NT2/D1 (cell line): ENCODE measurements around the gene TTC3.
A peak's percentile ranks its signal among the peaks of the same experiment; 100 is the strongest.

ENCODE experiments used
- DNase-seq: peaks from one replicate; pipeline ENCODE4 v3.0.0-alpha.2; 2011; ENCODE audit warnings: low read depth, low spot score
- H3K27me3 ChIP-seq: 2 replicates; pipeline ENCODE4 v1.6.0; 2011; ENCODE audit warnings: mild to moderate bottlenecking; ENCODE audit not compliant: insufficient read length, insufficient read depth
- H3K36me3 ChIP-seq: 2 replicates; pipeline ENCODE4 v1.6.1; 2011; ENCODE audit warnings: mild to moderate bottlenecking, low read length, mixed read lengths; ENCODE audit not compliant: insufficient read depth, insufficient read length
- H3K4me1 ChIP-seq: 2 replicates; pipeline ENCODE4 v1.5.1; 2011; ENCODE audit not compliant: insufficient read depth, insufficient read length
- H3K4me3 ChIP-seq: 2 replicates; pipeline ENCODE4 v1.5.1; 2011; ENCODE audit warnings: low read depth; ENCODE audit not compliant: insufficient read length
- H3K9ac ChIP-seq: 2 replicates; pipeline ENCODE4 v1.6.0; 2011; ENCODE audit warnings: low read depth; ENCODE audit not compliant: insufficient read length
- H3K9me3 ChIP-seq: 2 replicates; pipeline ENCODE4 v1.5.1; 2011; ENCODE audit warnings: mild to moderate bottlenecking, low read length; ENCODE audit not compliant: insufficient read depth
- SUZ12 ChIP-seq: IDR thresholded peaks from 2 replicates; pipeline ENCODE4 v1.6.1; 2011; ENCODE audit not compliant: insufficient read length, insufficient read depth; ENCODE audit errors: extremely low read depth
- YY1 ChIP-seq: IDR thresholded peaks from 2 replicates; pipeline ENCODE4 v1.6.1; 2011; ENCODE audit not compliant: insufficient read length, insufficient read depth
- ZNF274 ChIP-seq: IDR thresholded peaks from 2 replicates; pipeline ENCODE4 v1.6.1; 2011; ENCODE audit warnings: mild to moderate bottlenecking, low read depth, low read length

TTC3 gene

GRCh38 chr21:37184784-37185593 is 111.9 kb downstream of the TTC3 start:
- Histone ChIP-seq H3K27me3 (no peaks in the 10 kb centered on the region), H3K9ac (no peak overlapping the region), H3K4me3 (no peak overlapping the region), H3K4me1 (no peaks in the 10 kb centered on the region), H3K9me3 (no peaks in the 10 kb centered on the region), H3K36me3 (peaks cover 76% of the 10 kb centered on the region)
- no peak for DNase-seq
- no peak for TF ChIP-seq ZNF274
- no peak for TF ChIP-seq YY1
- no peak for TF ChIP-seq SUZ12

- TF ChIP-seq SUZ12 (no peak), YY1 (no peak), ZNF274 (no peak)
- Histone ChIP-seq H3K4me3 (no peak overlapping the region), H3K9ac (no peak overlapping the region), H3K4me1 (no peaks in the 10 kb centered on the region), H3K9me3 (no peaks in the 10 kb centered on the region), H3K27me3 (no peaks in the 10 kb centered on the region), H3K36me3 (peaks cover 82% of the 10 kb centered on the region)
- no peak for DNase-seq
Observed at GRCh38 chr21:37186983-37187382, 113.9 kb downstream of the TTC3 start.

- no peaks in the 10 kb centered on the region for H3K9me3 ChIP-seq
- H3K9ac ChIP-seq, result no peak overlapping the region
- no peak for TF ChIP-seq ZNF274
- no peak for TF ChIP-seq SUZ12
- TF ChIP-seq YY1, result no peak
- H3K4me1 ChIP-seq, result peaks cover 3% of the 10 kb centered on the region
- H3K36me3 ChIP-seq, result peaks cover 75% of the 10 kb centered on the region
- DNase-seq, result no peak
- H3K4me3 ChIP-seq, result no peak overlapping the region
- H3K27me3 ChIP-seq, result no peaks in the 10 kb centered on the region
Observed at GRCh38 chr21:37188825-37189224, 115.8 kb downstream of the TTC3 start.

- Histone ChIP-seq H3K27me3 (no peaks in the 10 kb centered on the region), H3K4me3 (no peak overlapping the region), H3K4me1 (peaks cover 5% of the 10 kb centered on the region), H3K36me3 (peaks cover 85% of the 10 kb centered on the region), H3K9me3 (no peaks in the 10 kb centered on the region; the same call in 1 of the 2 replicates), H3K9ac (no peak overlapping the region)
- TF ChIP-seq ZNF274 (no peak), YY1 (no peak), SUZ12 (no peak)
- no peak for DNase-seq
Observed at GRCh38 chr21:37192019-37192418, 119.0 kb downstream of the TTC3 start.

- H3K36me3 ChIP-seq, result peaks cover 81% of the 10 kb centered on the region
- TF ChIP-seq YY1 (no peak), ZNF274 (no peak)
- no peak overlapping the region for H3K9ac ChIP-seq
- H3K27me3 ChIP-seq, result no peaks in the 10 kb centered on the region
- peaks cover 5% of the 10 kb centered on the region for H3K4me1 ChIP-seq
- no peak overlapping the region for H3K4me3 ChIP-seq
- peak; percentile 80 for DNase-seq
- no peaks in the 10 kb centered on the region; the same call in 1 of the 2 replicates for H3K9me3 ChIP-seq
Observed at GRCh38 chr21:37193006-37193405, 120.0 kb downstream of the TTC3 start.

GRCh38 chr21:37193676-37194075 is 120.6 kb downstream of the TTC3 start:
- Histone ChIP-seq H3K9me3 (no peaks in the 10 kb centered on the region; the same call in 1 of the 2 replicates), H3K27me3 (no peaks in the 10 kb centered on the region), H3K4me3 (no peak overlapping the region), H3K4me1 (peaks cover 5% of the 10 kb centered on the region), H3K9ac (no peak overlapping the region), H3K36me3 (peaks cover 78% of the 10 kb centered on the region)
- DNase-seq, result no peak
- TF ChIP-seq ZNF274 (no peak), YY1 (no peak), SUZ12 (no peak)

GRCh38 chr21:37195059-37195458 is 122.0 kb downstream of the TTC3 start:
- peaks cover 83% of the 10 kb centered on the region for H3K36me3 ChIP-seq
- no peaks in the 10 kb centered on the region; the same call in 1 of the 2 replicates for H3K9me3 ChIP-seq
- H3K9ac ChIP-seq, result no peak overlapping the region
- no peaks in the 10 kb centered on the region for H3K27me3 ChIP-seq
- DNase-seq, result no peak
- TF ChIP-seq YY1 (no peak), ZNF274 (no peak), SUZ12 (no peak)
- H3K4me3 ChIP-seq, result no peak overlapping the region
- H3K4me1 ChIP-seq, result peaks cover 5% of the 10 kb centered on the region
